ENCODE results near the gene PER1. TPM values are rescaled to one million over a fixed set of nuclear protein-coding genes. Genes with fewer than 3 reads are reported as not detected.
"Not testable (repeated sequence)": the region's sequence is repeated elsewhere in the genome, so short reads cannot be mapped to it uniquely, and the experiment has no call there.

The PER1 gene
- polyA plus RNA-seq, 3 donors from 2014 or later: 3.5 to 8.5 (median 4.5) TPM

DNA sequence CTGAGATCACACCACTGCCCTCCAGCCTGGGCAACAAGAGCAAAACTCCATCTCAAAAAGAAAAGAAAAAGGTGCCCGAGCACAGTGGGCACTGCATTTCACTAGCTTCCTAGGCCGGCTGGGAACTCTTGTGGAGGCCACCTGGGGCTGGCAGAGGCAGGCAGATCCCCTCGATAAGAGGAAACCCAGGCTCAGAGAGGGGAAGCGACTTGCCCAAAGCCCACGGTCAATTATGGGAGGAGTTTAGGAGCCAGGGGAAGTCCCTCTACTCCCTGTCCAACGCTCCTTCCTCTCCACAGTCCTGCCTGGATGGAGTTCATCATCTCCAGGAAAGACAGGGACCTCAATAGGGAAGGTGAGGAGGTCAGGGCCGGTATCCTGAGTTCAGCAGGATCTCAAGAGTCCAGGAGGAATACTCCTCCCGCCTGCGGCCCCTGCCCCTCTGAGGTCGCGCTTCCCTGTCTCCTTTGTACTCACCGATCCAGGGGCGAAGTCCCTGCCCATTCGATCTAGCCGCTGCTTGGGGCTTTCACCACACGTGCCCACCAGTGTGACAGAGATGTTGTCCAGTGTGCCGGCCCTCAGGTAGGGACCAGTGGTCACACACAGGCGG is 34.7 kb downstream of the PER1 start:
- Mint-ChIP-seq H3K36me3 (peaks cover 0 to 4% (median 3%) of the 10 kb centered on the region in 3 donors), H3K4me1 (peaks cover 39 to 45% of the 10 kb centered on the region in 2 donors), H3K27me3 (ENCODE audit: low read depth in 3 of 3) (peaks cover 36 to 59% (median 53%) of the 10 kb centered on the region in 3 donors), H3K4me3 (peak overlapping the region; percentile 95 to 99 (median 97)), H3K27ac (peak overlapping the region in 1 of 6 donors; percentile 96), H3K9me3 (peaks cover 0 to 6% (median 0%) of the 10 kb centered on the region in 6 donors)
- peak in 1 of 3 donors; percentile 5 for DNase-seq

DNA sequence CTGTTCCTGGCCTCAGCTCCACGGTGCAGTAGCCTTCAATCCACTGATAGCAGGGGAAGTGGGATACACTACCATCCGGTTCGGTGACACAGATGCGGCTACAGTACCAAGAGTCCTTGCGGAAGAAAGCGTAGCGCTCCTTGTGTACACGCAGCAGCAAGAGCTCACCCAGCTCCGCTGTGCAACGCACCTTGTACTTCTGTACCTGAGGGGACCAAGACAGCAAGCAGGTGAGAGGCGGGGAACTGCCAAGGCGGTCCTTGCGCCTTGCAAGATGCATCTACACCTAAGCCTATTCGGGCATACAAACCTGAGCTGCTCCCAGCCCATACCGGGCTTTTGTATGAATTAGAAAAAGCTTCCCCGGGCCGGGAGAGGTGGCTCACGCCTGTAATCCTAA is 35.4 kb downstream of the PER1 start:
- DNase-seq: no peak
- Mint-ChIP-seq H3K4me3 (peak overlapping the region in 2 of 5 donors; percentile 14 to 97), H3K27me3 (ENCODE audit: low read depth in 3 of 3) (peaks cover 36 to 59% (median 49%) of the 10 kb centered on the region in 3 donors), H3K27ac (no peak overlapping the region), H3K4me1 (peaks cover 37 to 42% of the 10 kb centered on the region in 2 donors), H3K36me3 (peaks cover 0 to 4% (median 3%) of the 10 kb centered on the region in 3 donors), H3K9me3 (peaks cover 0 to 6% (median 0%) of the 10 kb centered on the region in 6 donors)

DNA sequence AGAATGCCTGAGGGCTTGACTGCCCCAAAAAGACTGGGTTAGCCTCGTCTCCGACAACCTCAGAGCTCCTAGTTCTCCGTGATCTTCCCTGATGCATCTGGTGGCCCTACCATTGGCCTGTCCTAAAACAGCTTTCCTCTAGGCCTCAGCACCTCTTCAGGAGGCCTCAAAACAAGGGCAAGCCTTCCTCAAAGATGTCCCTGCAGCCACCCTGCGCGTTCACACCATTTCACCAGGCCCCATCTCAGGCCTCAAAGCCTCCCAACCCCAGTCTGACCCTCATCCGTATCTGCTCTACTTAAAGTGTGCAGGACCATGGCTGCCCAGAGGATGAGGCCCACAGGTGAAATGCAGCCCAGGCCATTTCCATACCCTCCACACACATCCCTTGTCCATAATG is 41.3 kb downstream of the PER1 start:
- Mint-ChIP-seq H3K36me3 (peaks cover 0 to 4% (median 0%) of the 10 kb centered on the region in 3 donors), H3K9me3 (no peaks in the 10 kb centered on the region), H3K4me3 (peak overlapping the region in 2 of 5 donors; percentile 24 to 33), H3K4me1 (peaks cover 1 to 8% of the 10 kb centered on the region in 2 donors), H3K27me3 (ENCODE audit: low read depth in 3 of 3) (peaks cover 10 to 38% (median 14%) of the 10 kb centered on the region in 3 donors), H3K27ac (no peak overlapping the region)
- no peak for DNase-seq

DNA sequence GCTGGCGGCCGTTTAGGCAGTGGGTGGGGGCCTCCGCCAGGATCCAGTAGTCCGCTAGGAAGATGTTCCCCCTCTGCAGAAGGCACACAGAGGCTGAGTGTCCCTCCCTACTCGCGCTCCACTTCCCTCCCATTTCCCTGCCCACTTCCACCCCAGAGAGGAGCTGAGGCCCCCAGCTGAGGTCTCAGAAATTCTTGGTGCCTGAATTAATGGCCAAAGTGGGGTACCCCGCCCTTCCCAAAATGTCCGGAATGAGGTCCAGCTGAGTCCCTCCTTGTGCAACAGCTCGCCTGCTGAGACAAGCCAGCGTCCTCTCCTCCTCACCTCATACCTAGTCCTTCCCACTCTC is 41.8 kb downstream of the PER1 start:
- Mint-ChIP-seq H3K4me3 (peak overlapping the region in 2 of 5 donors; percentile 24 to 33), H3K9me3 (no peaks in the 10 kb centered on the region), H3K27me3 (ENCODE audit: low read depth in 3 of 3) (peaks cover 8 to 36% (median 11%) of the 10 kb centered on the region in 3 donors), H3K4me1 (peaks cover 1 to 8% of the 10 kb centered on the region in 2 donors), H3K36me3 (peaks cover 0 to 4% (median 0%) of the 10 kb centered on the region in 3 donors), H3K27ac (no peak overlapping the region)
- no peak for DNase-seq

DNA sequence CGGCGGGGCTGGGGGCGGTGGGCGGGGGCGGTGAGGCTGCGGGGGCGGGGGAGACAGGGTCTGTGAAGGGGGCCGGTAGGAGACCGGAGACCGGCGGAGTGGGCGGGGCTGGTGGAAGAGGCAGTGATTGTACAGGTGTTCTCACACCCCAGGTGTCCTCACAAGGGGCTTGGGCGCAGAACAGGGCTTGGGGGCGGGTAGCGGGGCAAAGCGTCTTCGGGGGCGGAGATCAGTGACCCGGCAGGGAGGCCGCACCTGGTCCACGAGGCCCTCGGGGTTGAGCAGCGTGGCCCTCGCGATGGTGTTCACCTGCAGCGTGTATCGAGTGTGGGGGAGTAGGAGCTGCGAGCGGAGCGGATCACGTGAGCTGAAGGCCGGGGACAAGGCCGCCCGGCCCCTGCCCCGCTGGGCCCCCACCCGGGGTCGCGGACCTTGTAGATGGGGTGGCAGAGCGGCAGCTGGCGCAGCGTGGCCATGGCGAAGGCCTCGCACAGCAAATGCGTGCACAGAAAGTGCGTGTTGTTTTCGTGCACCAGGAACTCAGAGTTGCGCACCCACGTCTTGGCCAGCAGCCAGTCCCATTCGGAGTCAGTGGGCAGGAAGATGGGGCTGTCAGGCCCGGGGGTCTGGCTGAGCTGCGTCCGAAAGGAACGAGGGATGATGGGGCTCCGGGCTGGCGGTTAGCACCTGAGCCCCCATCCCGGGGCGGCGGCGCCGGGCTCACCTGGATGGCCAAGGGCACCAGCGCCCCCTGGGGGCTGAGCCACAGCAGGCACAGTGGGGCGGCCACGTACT is 42.3 kb downstream of the PER1 start:
- H3K36me3 Mint-ChIP-seq: no peaks in the 10 kb centered on the region
- H3K4me1 Mint-ChIP-seq: peaks cover 1 to 8% of the 10 kb centered on the region in 2 donors
- H3K27ac Mint-ChIP-seq: no peak overlapping the region
- peaks cover 8 to 34% (median 14%) of the 10 kb centered on the region in 3 donors for H3K27me3 Mint-ChIP-seq (ENCODE audit: low read depth in 3 of 3)
- no peak overlapping the region for H3K4me3 Mint-ChIP-seq
- DNase-seq: peak; percentile 58 to 67 (median 66)
- no peaks in the 10 kb centered on the region for H3K9me3 Mint-ChIP-seq

DNA sequence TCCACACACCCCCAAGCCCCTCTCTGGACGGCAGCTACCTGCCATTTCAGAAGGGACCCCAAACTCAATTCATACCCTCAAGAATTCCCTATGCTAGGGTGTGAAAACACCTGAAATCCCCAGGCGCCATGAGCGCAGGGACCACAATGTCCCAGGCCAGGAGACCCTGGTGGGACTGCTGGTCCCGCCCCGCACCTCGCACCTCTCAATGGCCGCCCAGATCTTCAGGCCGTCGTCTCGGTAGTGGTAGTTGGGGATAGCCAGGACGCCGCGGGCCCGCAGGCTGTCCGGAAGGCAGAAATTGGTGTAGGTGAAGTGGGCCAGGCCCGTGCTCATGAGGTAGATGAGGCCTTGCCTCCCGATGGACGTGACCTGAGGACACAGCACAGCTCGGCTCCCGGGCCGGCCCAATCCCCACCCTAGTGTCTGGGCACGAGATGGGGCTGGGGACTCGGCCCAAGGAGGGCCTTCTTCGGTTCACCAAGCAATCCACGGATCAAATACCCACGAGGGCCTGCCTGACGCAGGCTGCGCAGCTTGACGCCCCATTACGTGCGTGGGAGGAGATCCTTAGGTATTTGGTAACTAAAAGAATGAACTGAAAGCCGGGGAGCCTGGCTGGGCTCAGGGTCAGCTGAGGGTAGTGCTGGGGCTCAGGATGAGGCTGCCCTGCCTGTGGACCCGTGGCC is 43.1 kb downstream of the PER1 start:
- Mint-ChIP-seq H3K27ac (no peak overlapping the region), H3K27me3 (ENCODE audit: low read depth in 3 of 3) (peaks cover 7 to 28% (median 14%) of the 10 kb centered on the region in 3 donors)

DNA sequence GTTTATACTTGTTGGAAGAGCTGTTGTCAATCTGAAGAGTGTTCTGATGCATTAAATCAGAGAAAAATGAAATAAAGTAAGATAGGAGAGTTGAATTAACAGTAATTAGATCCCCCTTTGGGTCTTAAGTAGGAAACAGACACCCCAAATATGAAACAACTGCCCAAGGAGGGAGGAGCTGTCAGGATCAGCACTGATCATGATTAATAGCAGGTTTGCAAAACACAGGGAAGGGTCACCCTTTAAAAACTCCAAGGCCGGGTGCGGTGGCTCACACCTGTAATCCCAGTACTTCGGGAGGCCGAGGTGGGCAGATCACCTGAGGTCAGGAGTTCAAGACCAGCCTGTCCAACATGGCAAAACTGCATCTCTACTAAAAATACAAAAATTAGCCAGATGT is 45.2 kb downstream of the PER1 start:
- H3K4me3 Mint-ChIP-seq, DNase-seq, H3K4me1 Mint-ChIP-seq, H3K36me3 Mint-ChIP-seq, H3K27ac Mint-ChIP-seq, H3K9me3 Mint-ChIP-seq: not testable (repeated sequence)
- peaks cover 6 to 14% (median 9%) of the 10 kb centered on the region in 3 donors for H3K27me3 Mint-ChIP-seq (ENCODE audit: low read depth in 3 of 3)

More for the DNA sequence above, 43.1 kb downstream of the PER1 start:
- no peaks in the 10 kb centered on the region for H3K36me3 Mint-ChIP-seq
- no peak overlapping the region for H3K4me3 Mint-ChIP-seq
- no peak for DNase-seq
- peaks cover 1 to 8% of the 10 kb centered on the region in 2 donors for H3K4me1 Mint-ChIP-seq
- no peaks in the 10 kb centered on the region for H3K9me3 Mint-ChIP-seq

DNA sequence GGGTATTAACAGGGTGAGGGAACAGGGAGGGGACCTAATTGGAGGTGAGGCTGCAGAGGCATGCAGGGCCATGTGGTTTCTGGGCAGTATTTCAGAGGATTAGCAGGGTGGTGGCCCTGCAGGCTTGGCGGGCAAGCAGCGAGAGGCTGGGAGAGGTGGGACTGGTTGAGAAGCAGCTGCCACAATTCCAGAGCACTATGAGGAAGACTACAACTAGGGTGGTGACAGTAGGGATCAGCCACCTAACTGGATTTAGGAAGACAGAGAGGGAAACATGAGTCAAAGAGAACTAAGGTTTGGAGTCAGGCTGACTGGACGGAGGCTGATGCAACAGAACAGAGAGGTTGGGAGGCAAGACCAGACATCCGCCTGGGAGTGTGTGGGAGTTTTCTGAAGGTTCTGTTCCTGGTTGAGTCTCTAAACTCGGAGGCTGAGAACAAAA is 46.2 kb downstream of the PER1 start:
- Mint-ChIP-seq H3K9me3 (no peaks in the 10 kb centered on the region), H3K27me3 (ENCODE audit: low read depth in 3 of 3) (peaks cover 0 to 7% (median 5%) of the 10 kb centered on the region in 3 donors), H3K36me3 (no peaks in the 10 kb centered on the region), H3K27ac (no peak overlapping the region), H3K4me3 (no peak overlapping the region), H3K4me1 (peaks cover 1 to 4% of the 10 kb centered on the region in 2 donors)
- DNase-seq: no peak

DNA sequence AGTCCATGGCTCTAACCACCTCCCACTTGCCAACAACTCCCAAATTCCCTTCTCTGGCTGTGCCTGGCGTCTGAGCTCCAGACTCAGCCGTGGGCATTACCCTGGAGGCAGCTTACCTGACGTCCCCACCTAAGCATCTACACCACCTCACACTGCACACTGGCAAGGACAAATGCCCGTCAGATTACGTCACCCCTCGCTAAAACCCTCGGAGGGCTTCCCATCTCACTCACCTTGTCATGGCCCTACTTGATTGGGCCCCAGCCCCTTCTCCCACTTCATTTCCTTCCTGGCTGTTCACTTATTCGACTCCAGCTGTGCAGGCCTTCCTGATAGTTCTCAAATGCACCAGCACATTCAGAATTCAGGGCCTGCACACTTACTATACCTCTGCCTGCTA is 47.3 kb downstream of the PER1 start:
- no peak overlapping the region for H3K27ac Mint-ChIP-seq
- no peaks in the 10 kb centered on the region for H3K9me3 Mint-ChIP-seq
- DNase-seq: no peak
- peaks cover 0 to 5% (median 0%) of the 10 kb centered on the region in 3 donors for H3K27me3 Mint-ChIP-seq (ENCODE audit: low read depth in 3 of 3)
- no peaks in the 10 kb centered on the region for H3K36me3 Mint-ChIP-seq
- H3K4me1 Mint-ChIP-seq: no peaks in the 10 kb centered on the region
- no peak overlapping the region for H3K4me3 Mint-ChIP-seq

DNA sequence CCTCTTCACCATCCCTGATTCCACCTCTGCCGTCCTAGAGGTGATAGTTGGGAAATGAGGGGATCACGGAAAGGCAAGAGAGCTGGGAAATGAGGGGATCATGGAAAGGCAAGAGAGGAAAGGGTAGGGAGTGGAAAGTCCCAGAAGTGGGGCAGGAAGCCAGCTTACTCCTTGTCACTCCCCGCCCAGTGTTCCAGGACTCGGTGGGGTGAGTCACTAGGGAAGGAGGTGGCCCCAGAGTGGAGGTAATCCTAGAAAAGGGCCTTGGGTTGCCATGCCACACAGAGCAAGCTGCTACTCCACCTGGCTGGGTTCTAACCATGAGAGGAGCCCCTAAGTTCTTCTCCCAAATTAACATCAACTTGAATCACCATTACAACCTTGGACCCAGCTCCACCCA is 48.7 kb downstream of the PER1 start:
- H3K9me3 Mint-ChIP-seq: no peaks in the 10 kb centered on the region
- no peak for DNase-seq
- H3K4me3 Mint-ChIP-seq: no peak overlapping the region
- no peaks in the 10 kb centered on the region for H3K36me3 Mint-ChIP-seq
- H3K27me3 Mint-ChIP-seq (ENCODE audit: low read depth in 3 of 3): peaks cover 0 to 8% (median 0%) of the 10 kb centered on the region in 3 donors
- H3K4me1 Mint-ChIP-seq: no peaks in the 10 kb centered on the region
- H3K27ac Mint-ChIP-seq: no peak overlapping the region

DNA sequence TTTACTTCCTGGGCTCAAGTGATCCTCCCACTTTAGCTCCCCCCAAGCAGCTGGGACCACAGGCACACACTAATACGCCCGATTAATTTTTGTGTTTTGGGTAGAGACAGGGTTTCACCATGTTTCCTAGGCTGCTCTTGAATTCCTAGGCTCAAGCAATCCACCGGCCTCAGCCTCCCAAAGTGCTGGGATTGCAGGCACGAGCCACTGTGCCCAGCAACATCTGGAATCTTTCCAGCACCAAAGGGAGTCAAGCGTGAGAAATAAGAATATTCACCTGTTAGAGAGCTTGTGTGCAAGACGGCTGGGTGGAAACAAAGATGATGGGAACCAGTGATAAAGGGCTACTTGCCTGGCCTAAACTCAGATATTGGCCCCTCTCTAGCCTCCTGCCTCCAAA is 50.5 kb downstream of the PER1 start:
- Mint-ChIP-seq H3K4me1 (no peaks in the 10 kb centered on the region), H3K36me3 (no peaks in the 10 kb centered on the region), H3K4me3 (no peak overlapping the region), H3K9me3 (no peaks in the 10 kb centered on the region), H3K27me3 (ENCODE audit: low read depth in 3 of 3) (peaks cover 1 to 11% (median 3%) of the 10 kb centered on the region in 3 donors), H3K27ac (no peak overlapping the region)
- no peak for DNase-seq

DNA sequence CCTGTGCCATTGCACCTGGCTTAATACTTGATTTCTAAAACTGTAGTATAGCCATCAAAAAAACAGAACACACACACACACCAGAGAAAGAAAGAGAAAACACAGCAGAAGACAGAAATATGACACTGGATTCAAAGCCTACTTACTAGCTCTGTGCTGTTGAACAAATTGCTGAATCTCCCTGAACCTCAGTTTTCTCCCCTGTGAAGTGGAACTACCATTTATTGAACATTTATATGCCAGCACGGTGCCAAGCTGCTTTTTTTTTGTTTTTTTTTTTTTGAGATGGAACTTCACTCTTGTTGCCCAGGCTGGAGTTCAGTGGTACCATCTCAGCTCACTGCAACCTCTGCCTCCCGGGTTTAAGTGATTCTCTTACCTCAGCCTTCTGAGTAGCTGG is 51.4 kb downstream of the PER1 start:
- Mint-ChIP-seq H3K4me3 (no peak overlapping the region), H3K4me1 (no peaks in the 10 kb centered on the region), H3K36me3 (no peaks in the 10 kb centered on the region), H3K9me3 (no peaks in the 10 kb centered on the region), H3K27ac (no peak overlapping the region), H3K27me3 (ENCODE audit: low read depth in 3 of 3) (peaks cover 1 to 8% (median 3%) of the 10 kb centered on the region in 3 donors)
- DNase-seq: no peak

DNA sequence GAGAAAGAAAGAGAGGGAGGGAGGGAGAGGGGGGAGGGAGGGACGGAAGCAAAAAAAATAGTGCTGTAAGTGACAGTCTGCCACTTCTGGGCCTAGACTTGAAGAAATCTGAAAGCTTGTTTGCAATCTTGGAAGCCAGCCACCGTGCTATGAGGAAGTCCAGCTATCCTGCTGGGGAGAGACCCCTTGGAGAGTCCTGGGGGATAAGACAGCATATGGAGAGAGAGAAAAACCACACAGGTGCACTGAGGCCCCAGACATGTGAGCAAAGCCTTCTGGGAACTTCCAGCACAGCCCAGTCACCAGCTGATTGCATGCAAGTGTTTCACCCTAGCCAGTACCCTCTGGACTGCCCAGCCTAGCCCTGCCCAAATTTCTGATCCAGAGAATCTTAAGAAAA is 52.1 kb downstream of the PER1 start:
- no peak overlapping the region for H3K27ac Mint-ChIP-seq

DNA sequence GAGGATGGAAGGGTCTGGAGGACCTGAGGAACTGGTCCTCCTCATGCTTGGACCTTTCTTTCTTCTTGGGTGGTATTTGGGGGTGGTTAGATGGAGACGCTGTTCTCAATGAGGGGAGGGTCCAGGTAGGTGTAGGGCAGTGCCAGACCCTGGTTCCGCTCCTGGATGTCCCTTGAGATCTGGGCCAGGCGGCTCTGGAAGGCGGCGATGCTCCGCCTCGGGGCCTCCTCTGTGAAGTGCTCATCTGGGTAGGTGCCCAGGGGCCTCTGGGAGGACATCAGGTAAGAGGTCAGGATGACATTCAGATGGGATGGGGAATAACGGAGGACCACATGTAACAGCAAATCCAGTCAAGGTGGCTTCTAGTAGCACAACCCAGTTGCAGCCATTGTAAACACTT is 55.7 kb downstream of the PER1 start:
- DNase-seq: no peak
- no peaks in the 10 kb centered on the region for H3K36me3 Mint-ChIP-seq
- no peaks in the 10 kb centered on the region for H3K9me3 Mint-ChIP-seq
- peaks cover 3 to 5% of the 10 kb centered on the region in 2 donors for H3K4me1 Mint-ChIP-seq
- no peak overlapping the region for H3K27ac Mint-ChIP-seq
- no peak overlapping the region for H3K4me3 Mint-ChIP-seq
- H3K27me3 Mint-ChIP-seq (ENCODE audit: low read depth in 3 of 3): peaks cover 1 to 8% (median 5%) of the 10 kb centered on the region in 3 donors

More for the DNA sequence above, 52.1 kb downstream of the PER1 start:
- no peak for DNase-seq
- no peak overlapping the region for H3K4me3 Mint-ChIP-seq
- H3K36me3 Mint-ChIP-seq: no peaks in the 10 kb centered on the region
- H3K27me3 Mint-ChIP-seq (ENCODE audit: low read depth in 3 of 3): peaks cover 1 to 8% (median 3%) of the 10 kb centered on the region in 3 donors
- no peaks in the 10 kb centered on the region for H3K4me1 Mint-ChIP-seq
- H3K9me3 Mint-ChIP-seq: no peaks in the 10 kb centered on the region
